HUES64 (cell line): ENCODE measurements around the gene SFXN3.

ENCODE experiments used
- H3K27ac ChIP-seq: 2 replicates; pipeline ENCODE4 v1.7.0; 2013; ENCODE audit warnings: low read depth, low read length, inconsistent platforms
- H3K27me3 ChIP-seq: 2 replicates; pipeline ENCODE4 v1.6.1; 2013; ENCODE audit warnings: mild to moderate bottlenecking, low read length; ENCODE audit not compliant: insufficient read depth
- H3K36me3 ChIP-seq: 2 replicates; pipeline ENCODE4 v1.6.1; 2013; ENCODE audit warnings: mild to moderate bottlenecking, low read length; ENCODE audit not compliant: insufficient read depth
- H3K4me1 ChIP-seq: 2 replicates; pipeline ENCODE4 v1.6.1; 2013; ENCODE audit warnings: mild to moderate bottlenecking, low read length, moderate library complexity; ENCODE audit not compliant: insufficient read depth
- H3K4me3 ChIP-seq: 2 replicates; pipeline ENCODE4 v1.5.1; 2013; ENCODE audit warnings: mild to moderate bottlenecking, low read length, moderate library complexity
- H3K9ac ChIP-seq: 2 replicates; pipeline ENCODE4 v1.6.1; 2013; ENCODE audit warnings: mild to moderate bottlenecking, low read depth, low read length
- H3K9me3 ChIP-seq: 2 replicates; pipeline ENCODE4 v1.6.1; 2013; ENCODE audit warnings: low read depth, low read length; ENCODE audit not compliant: insufficient read depth
- WGBS: fragments of 150-250, 120-280 bp; methylation state at CpG from one replicate; pipeline ENCODE4 v1.1.7; 2013; ENCODE audit warnings: missing lambda C conversion rate; 5-methylcytosine and 5-hydroxymethylcytosine counted together

The SFXN3 gene

GRCh38 chr10:101000915-101001658, 29.9 kb upstream of the SFXN3 start:
- H3K27ac ChIP-seq, result peak overlapping the region; percentile 57; the same call in 1 of the 2 replicates
- WGBS, result 75% methylated on average over 12 of the region's 12 CpGs
- H3K27me3 ChIP-seq, result no peaks in the 10 kb centered on the region
- peak overlapping the region; percentile 86 for H3K4me3 ChIP-seq
- H3K4me1 ChIP-seq, result peaks cover 19% of the 10 kb centered on the region
- peaks cover 35% of the 10 kb centered on the region for H3K36me3 ChIP-seq
- H3K9ac ChIP-seq, result peak overlapping the region; percentile 96; the same call in 1 of the 2 replicates
- no peaks in the 10 kb centered on the region for H3K9me3 ChIP-seq

DNA sequence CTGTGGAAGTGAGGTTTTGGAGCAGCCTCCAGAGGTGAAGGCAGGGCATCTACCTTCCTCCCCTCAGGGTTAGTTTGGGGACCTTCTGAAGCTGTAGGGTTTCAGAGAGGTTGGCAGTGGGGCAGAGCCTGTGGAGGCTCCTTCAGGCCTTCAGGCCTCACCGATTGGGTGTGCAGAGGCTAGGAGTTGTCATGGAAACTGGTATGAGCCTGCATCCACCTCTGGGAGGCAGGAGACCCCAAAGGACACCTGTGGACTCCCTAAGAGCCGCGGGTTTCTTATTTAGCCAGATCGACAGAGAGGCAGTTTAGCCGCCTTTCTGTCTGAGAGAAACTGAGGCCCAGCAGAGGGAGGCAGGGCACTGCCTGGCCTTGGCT, 29.4 kb upstream of the SFXN3 start:
- Histone ChIP-seq H3K9me3 (no peaks in the 10 kb centered on the region), H3K36me3 (peaks cover 41% of the 10 kb centered on the region), H3K4me3 (peak overlapping the region; percentile 86; the same call in 1 of the 2 replicates), H3K9ac (peak overlapping the region; percentile 11; the same call in 1 of the 2 replicates), H3K27ac (no peak overlapping the region), H3K27me3 (no peaks in the 10 kb centered on the region), H3K4me1 (peaks cover 13% of the 10 kb centered on the region)
- 90% methylated on average over 5 of the region's 5 CpGs for WGBS

DNA sequence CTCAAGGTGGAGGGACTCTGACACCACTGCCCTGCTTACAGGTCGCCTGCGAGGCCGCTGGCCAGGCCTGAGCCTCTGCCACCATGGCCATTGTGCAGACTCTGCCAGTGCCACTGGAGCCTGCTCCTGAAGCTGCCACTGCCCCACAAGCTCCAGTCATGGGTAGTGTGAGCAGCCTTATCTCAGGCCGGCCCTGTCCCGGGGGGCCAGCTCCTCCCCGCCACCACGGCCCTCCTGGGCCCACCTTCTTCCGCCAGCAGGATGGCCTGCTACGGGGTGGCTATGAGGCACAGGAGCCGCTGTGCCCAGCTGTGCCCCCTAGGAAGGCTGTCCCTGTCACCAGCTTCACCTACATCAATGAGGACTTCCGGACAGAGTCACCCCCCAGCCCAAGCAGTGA, 28.6 kb upstream of the SFXN3 start:
- no peak overlapping the region for H3K9ac ChIP-seq
- H3K4me1 ChIP-seq, result peaks cover 12% of the 10 kb centered on the region; the same call in 1 of the 2 replicates
- peaks cover 49% of the 10 kb centered on the region for H3K36me3 ChIP-seq
- 90% methylated on average over 11 of the region's 11 CpGs for WGBS
- no peaks in the 10 kb centered on the region for H3K9me3 ChIP-seq
- H3K27me3 ChIP-seq, result no peaks in the 10 kb centered on the region
- H3K27ac ChIP-seq, result no peak overlapping the region
- no peak overlapping the region for H3K4me3 ChIP-seq

DNA sequence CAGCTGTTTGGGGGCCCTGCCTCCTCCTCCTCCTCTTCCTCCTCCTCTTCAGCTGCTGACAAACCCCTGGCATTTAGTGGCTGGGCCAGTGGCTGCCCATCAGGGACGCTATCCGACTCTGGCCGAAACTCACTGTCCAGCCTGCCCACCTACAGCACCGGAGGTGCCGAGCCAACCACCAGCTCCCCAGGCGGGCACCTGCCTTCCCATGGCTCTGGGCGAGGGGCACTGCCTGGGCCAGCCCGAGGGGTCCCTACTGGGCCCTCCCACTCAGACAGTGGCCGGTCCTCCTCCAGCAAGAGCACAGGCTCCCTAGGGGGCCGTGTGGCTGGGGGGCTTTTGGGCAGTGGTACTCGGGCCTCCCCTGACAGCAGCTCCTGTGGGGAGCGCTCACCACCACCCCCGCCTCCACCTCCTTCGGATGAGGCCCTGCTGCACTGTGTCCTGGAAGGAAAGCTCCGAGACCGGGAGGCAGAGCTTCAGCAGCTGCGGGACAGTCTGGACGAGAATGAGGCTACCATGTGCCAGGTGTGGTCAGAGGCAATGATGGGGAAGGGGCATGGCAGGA, 27.3 kb upstream of the SFXN3 start:
- Histone ChIP-seq H3K4me3 (no peak overlapping the region), H3K27me3 (no peaks in the 10 kb centered on the region), H3K9me3 (no peaks in the 10 kb centered on the region), H3K36me3 (peaks cover 49% of the 10 kb centered on the region), H3K9ac (no peak overlapping the region), H3K27ac (no peak overlapping the region), H3K4me1 (peaks cover 9% of the 10 kb centered on the region; the same call in 1 of the 2 replicates)
- WGBS, result 96% methylated on average over 18 of the region's 18 CpGs

GRCh38 chr10:101005361-101005760, 25.7 kb upstream of the SFXN3 start:
- H3K27me3 ChIP-seq, result no peaks in the 10 kb centered on the region
- no peak overlapping the region for H3K27ac ChIP-seq
- peaks cover 49% of the 10 kb centered on the region for H3K36me3 ChIP-seq
- no peak overlapping the region for H3K4me3 ChIP-seq
- H3K9ac ChIP-seq, result no peak overlapping the region
- peaks cover 6% of the 10 kb centered on the region; the same call in 1 of the 2 replicates for H3K4me1 ChIP-seq
- 96% methylated on average over 23 of the region's 23 CpGs for WGBS
- no peaks in the 10 kb centered on the region for H3K9me3 ChIP-seq

DNA sequence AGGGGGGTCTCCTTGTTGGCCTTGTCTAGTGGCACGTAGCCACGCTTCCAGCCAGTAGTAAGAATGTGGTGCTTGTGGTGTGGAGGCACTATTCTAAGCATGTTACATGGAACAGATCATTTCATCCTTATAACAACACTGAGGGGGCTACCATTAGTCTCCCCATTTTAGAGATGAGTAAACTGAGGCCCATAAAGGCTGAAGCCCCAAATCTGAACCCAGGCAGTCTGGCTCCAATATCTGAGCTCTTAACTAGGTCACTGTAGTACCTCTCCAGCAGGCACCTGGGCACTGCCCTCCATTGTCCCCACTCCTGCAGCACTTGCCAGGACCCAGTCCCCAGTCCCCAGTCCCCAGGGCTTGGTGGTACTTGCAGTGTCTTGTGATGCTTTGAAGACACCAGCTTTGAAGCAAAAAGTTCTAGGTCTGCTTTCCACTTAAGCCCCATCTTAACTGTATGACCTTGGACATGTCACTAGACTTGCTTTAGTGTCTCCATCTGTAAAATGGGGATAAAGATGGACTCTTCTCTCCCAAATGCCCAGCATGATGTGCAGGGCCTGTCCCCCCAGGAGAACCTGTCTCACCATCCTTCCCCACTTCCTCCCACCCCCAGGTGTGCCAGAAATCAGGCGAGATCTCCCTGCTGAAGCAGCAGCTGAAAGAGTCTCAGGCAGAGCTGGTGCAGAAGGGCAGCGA, 25.0 kb upstream of the SFXN3 start:
- Histone ChIP-seq H3K27me3 (no peaks in the 10 kb centered on the region), H3K4me3 (no peak overlapping the region), H3K36me3 (peaks cover 49% of the 10 kb centered on the region), H3K4me1 (peaks cover 5% of the 10 kb centered on the region; the same call in 1 of the 2 replicates), H3K27ac (no peak overlapping the region), H3K9ac (no peak overlapping the region), H3K9me3 (no peaks in the 10 kb centered on the region)
- 94% methylated on average over 3 of the region's 4 CpGs for WGBS

DNA sequence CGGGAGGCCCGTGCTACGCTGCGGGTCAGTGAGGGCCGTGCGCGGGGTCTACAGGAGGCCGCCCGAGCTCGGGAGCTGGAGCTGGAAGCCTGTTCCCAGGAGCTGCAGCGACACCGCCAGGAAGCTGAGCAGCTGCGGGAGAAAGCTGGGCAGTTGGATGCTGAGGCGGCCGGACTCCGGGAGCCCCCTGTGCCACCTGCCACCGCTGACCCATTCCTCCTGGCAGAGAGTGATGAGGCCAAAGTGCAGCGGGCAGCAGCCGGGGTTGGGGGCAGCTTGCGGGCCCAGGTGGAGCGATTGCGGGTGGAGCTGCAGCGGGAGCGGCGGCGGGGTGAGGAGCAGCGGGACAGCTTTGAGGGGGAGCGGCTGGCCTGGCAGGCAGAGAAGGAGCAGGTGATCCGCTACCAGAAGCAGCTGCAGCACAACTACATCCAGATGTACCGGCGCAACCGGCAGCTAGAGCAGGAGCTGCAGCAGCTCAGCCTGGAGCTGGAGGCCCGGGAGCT, 24.4 kb upstream of the SFXN3 start:
- Histone ChIP-seq H3K27me3 (no peaks in the 10 kb centered on the region), H3K4me1 (no peaks in the 10 kb centered on the region), H3K9me3 (no peaks in the 10 kb centered on the region), H3K27ac (no peak overlapping the region), H3K4me3 (no peak overlapping the region), H3K9ac (no peak overlapping the region), H3K36me3 (peaks cover 49% of the 10 kb centered on the region)
- WGBS, result 94% methylated on average over 33 of the region's 33 CpGs

GRCh38 chr10:101007099-101007711, 23.8 kb upstream of the SFXN3 start:
- WGBS, result 89% methylated on average over 11 of the region's 11 CpGs
- Histone ChIP-seq H3K27me3 (no peaks in the 10 kb centered on the region), H3K27ac (no peak overlapping the region), H3K9me3 (no peaks in the 10 kb centered on the region), H3K4me3 (no peak overlapping the region), H3K36me3 (peaks cover 49% of the 10 kb centered on the region), H3K9ac (no peak overlapping the region), H3K4me1 (no peaks in the 10 kb centered on the region)

GRCh38 chr10:101007915-101008822, 22.9 kb upstream of the SFXN3 start:
- no peak overlapping the region for H3K9ac ChIP-seq
- H3K27me3 ChIP-seq, result no peaks in the 10 kb centered on the region
- no peak overlapping the region for H3K27ac ChIP-seq
- H3K36me3 ChIP-seq, result peaks cover 40% of the 10 kb centered on the region
- H3K9me3 ChIP-seq, result no peaks in the 10 kb centered on the region
- no peak overlapping the region for H3K4me3 ChIP-seq
- WGBS, result 81% methylated on average over 13 of the region's 13 CpGs
- no peaks in the 10 kb centered on the region for H3K4me1 ChIP-seq

- Histone ChIP-seq H3K36me3 (peaks cover 32% of the 10 kb centered on the region), H3K9ac (no peak overlapping the region), H3K27ac (no peak overlapping the region), H3K27me3 (no peaks in the 10 kb centered on the region), H3K4me3 (no peak overlapping the region), H3K4me1 (no peaks in the 10 kb centered on the region), H3K9me3 (no peaks in the 10 kb centered on the region)
- 90% methylated on average over 6 of the region's 6 CpGs for WGBS
Measured at GRCh38 chr10:101008823-101009423, 22.1 kb upstream of the SFXN3 start.
